Liver (tissue), 9 donors: ENCODE results near the gene SEC23IP. TPM values are rescaled to one million over a fixed set of nuclear protein-coding genes. Genes with fewer than 3 reads are reported as not detected.

Experiments used
- DNase-seq: peaks from one replicate; pipeline ENCODE4 v3.0.0-alpha.2; 2017; ENCODE audit warnings: low spot score
- H3K27ac ChIP-seq, 2 donors: one replicate each; pipeline ENCODE4 v1.7.0; 2013; ENCODE audit warnings: inconsistent platforms in 2 of 2, low read length in 2 of 2, control low read depth in 1 of 2, low read depth in 1 of 2, mild to moderate bottlenecking in 1 of 2
- H3K27me3 ChIP-seq, 4 donors: one replicate each; pipeline versions ENCODE4 v1.6.1 to v1.7.0; 2013; ENCODE audit warnings: low read length in 3 of 4, inconsistent platforms in 1 of 4, mild to moderate bottlenecking in 1 of 4, moderate library complexity in 1 of 4; ENCODE audit not compliant: control insufficient read depth in 4 of 4, insufficient read depth in 4 of 4
- H3K36me3 ChIP-seq, 4 donors: one replicate each; pipeline versions ENCODE4 v1.6.1 to v1.7.0; 2013; ENCODE audit warnings: low read length in 3 of 4, mild to moderate bottlenecking in 3 of 4, low read depth in 1 of 4, moderate library complexity in 1 of 4; ENCODE audit not compliant: control insufficient read depth in 4 of 4, insufficient read depth in 3 of 4
- H3K4me1 ChIP-seq, 4 donors: one replicate each; pipeline versions ENCODE4 v1.6.1 to v1.7.0; 2013; ENCODE audit warnings: low read length in 3 of 4, mild to moderate bottlenecking in 3 of 4, moderate library complexity in 1 of 4; ENCODE audit not compliant: control insufficient read depth in 4 of 4, insufficient read depth in 4 of 4
- H3K4me3 ChIP-seq, 3 donors: one replicate each; pipeline versions ENCODE4 v1.6.1 to v1.7.0; 2013; ENCODE audit warnings: low read length in 3 of 3, control low read depth in 1 of 3, low read depth in 1 of 3, mild to moderate bottlenecking in 1 of 3
- H3K9ac ChIP-seq, 2 donors: one replicate each; pipeline ENCODE4 v1.7.0; 2013; ENCODE audit warnings: low read length in 2 of 2, mild to moderate bottlenecking in 2 of 2, moderate library complexity in 2 of 2, control low read depth in 1 of 2, low read depth in 1 of 2
- H3K9me3 ChIP-seq, 4 donors: one replicate each; pipeline versions ENCODE4 v1.6.1 to v1.7.0; 2013; ENCODE audit warnings: low read length in 3 of 4; ENCODE audit not compliant: control insufficient read depth in 4 of 4
- FOXA2 ChIP-seq: IDR thresholded peaks from 2 replicates; pipeline ENCODE4 v1.6.1; 2016; ENCODE audit warnings: antibody characterized with exemption
- GABPA ChIP-seq, 2 donors: IDR thresholded peaks in 1 of 2; conservative IDR thresholded peaks in 1 of 2; 2 replicates each; pipeline ENCODE4 v1.6.1; 2016; ENCODE audit warnings: antibody characterized with exemption in 2 of 2, mild to moderate bottlenecking in 1 of 2, moderate library complexity in 1 of 2
- HNF4A ChIP-seq, 2 donors: conservative IDR thresholded peaks; 2 replicates each; pipeline ENCODE4 v1.6.1; 2016; ENCODE audit warnings: antibody characterized with exemption in 2 of 2, mild to moderate bottlenecking in 2 of 2
- JUND ChIP-seq, 2 donors: IDR thresholded peaks; 2 replicates each; pipeline ENCODE4 v1.6.1; 2016; ENCODE audit warnings: antibody characterized with exemption in 2 of 2
- NR2F2 ChIP-seq: IDR thresholded peaks from 2 replicates; pipeline ENCODE4 v1.6.1; 2016; ENCODE audit warnings: antibody characterized with exemption
- RAD21 ChIP-seq, 2 donors: IDR thresholded peaks; 2 replicates each; pipeline ENCODE4 v1.6.1; 2016; ENCODE audit warnings: antibody characterized with exemption in 2 of 2, mild to moderate bottlenecking in 2 of 2
- SP1 ChIP-seq: IDR thresholded peaks from 2 replicates; pipeline ENCODE4 v1.6.1; 2018; ENCODE audit warnings: antibody characterized with exemption, mild to moderate bottlenecking
- TAF1 ChIP-seq: conservative IDR thresholded peaks from 2 replicates; pipeline ENCODE4 v1.6.1; 2016; ENCODE audit warnings: antibody characterized with exemption, mild to moderate bottlenecking
- YY1 ChIP-seq: IDR thresholded peaks from 2 replicates; pipeline ENCODE4 v1.6.1; 2016; ENCODE audit warnings: antibody characterized with exemption, mild to moderate bottlenecking
- WGBS: extraction: QIAGEN DNeasy Blood & Tissue Kit; methylation state at CpG from one replicate; pipeline ENCODE4 v1.1.7; 2013; 5-methylcytosine and 5-hydroxymethylcytosine counted together
- polyA plus RNA-seq, 2 donors: library from polyadenylated mRNA; stranded (reverse) in 1 of 2; unstranded in 1 of 2; fragments of 200-250 nt in 1 of 2; fragments of >200 nt in 1 of 2; fragmentation: Nextera tagmentation in 1 of 2; extraction: Ambion mirVana in 1 of 2; gene quantifications; one replicate each; pipeline versions ENCODE4 v1.2.1 to v1.2.3, GENCODE V29; 2013 to 2015
- total RNA-seq, 2 donors: library from RNA; depleted of rRNA; stranded (reverse); fragments of >200 nt; gene quantifications; one replicate each; pipeline ENCODE4 v1.2.3, GENCODE V29; 2014
- TF ChIP-seq, protein P1 (sequence below): IDR thresholded peaks from 2 replicates; pipeline ENCODE4 v1.6.1; 2016; ENCODE audit warnings: antibody characterized with exemption
- TF ChIP-seq, protein P2 (sequence below): IDR thresholded peaks from 2 replicates; pipeline ENCODE4 v1.6.1; 2016; ENCODE audit warnings: antibody characterized with exemption
- TF ChIP-seq, protein P3 (sequence below): IDR thresholded peaks from 2 replicates; pipeline ENCODE4 v1.6.1; 2016; ENCODE audit warnings: antibody characterized with exemption
- TF ChIP-seq, protein P4 (sequence below): fragments of 150-350 bp; IDR thresholded peaks from 2 replicates; pipeline ENCODE4 v1.5.1; 2017; ENCODE audit warnings: improper control_type of control experiment, low read depth, low read length; ENCODE audit not compliant: missing input control
- donor health status: healthy.
- donor health status: healthy.
- donor health status: healthy.
- donor health status: healthy.
- donor health status: healthy.

The SEC23IP gene
- total and polyA plus RNA-seq, 4 donors: 10.1 to 16.0 (median 12.6) TPM

- no peak for DNase-seq
- TF ChIP-seq GABPA (IDR thresholded peaks at IDR 0.05 in 1 of 2, conservative IDR thresholded peaks at IDR 0.05 in 1 of 2) (no peak), RAD21 (IDR thresholded peaks at IDR 0.05) (no peak), FOXA2 (no peak), JUND (IDR thresholded peaks at IDR 0.05) (no peak), TAF1 (no peak)
- TF ChIP-seq, protein P1, sequence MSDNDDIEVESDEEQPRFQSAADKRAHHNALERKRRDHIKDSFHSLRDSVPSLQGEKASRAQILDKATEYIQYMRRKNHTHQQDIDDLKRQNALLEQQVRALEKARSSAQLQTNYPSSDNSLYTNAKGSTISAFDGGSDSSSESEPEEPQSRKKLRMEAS: no peak
- TF ChIP-seq, protein P2, sequence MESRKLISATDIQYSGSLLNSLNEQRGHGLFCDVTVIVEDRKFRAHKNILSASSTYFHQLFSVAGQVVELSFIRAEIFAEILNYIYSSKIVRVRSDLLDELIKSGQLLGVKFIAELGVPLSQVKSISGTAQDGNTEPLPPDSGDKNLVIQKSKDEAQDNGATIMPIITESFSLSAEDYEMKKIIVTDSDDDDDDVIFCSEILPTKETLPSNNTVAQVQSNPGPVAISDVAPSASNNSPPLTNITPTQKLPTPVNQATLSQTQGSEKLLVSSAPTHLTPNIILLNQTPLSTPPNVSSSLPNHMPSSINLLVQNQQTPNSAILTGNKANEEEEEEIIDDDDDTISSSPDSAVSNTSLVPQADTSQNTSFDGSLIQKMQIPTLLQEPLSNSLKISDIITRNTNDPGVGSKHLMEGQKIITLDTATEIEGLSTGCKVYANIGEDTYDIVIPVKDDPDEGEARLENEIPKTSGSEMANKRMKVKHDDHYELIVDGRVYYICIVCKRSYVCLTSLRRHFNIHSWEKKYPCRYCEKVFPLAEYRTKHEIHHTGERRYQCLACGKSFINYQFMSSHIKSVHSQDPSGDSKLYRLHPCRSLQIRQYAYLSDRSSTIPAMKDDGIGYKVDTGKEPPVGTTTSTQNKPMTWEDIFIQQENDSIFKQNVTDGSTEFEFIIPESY: no peak
- TF ChIP-seq, protein P3, sequence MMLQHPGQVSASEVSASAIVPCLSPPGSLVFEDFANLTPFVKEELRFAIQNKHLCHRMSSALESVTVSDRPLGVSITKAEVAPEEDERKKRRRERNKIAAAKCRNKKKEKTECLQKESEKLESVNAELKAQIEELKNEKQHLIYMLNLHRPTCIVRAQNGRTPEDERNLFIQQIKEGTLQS: no peak
These were observed 39.0 kb upstream of the SEC23IP start for GRCh38 chr10:119853574-119853973.

DNA sequence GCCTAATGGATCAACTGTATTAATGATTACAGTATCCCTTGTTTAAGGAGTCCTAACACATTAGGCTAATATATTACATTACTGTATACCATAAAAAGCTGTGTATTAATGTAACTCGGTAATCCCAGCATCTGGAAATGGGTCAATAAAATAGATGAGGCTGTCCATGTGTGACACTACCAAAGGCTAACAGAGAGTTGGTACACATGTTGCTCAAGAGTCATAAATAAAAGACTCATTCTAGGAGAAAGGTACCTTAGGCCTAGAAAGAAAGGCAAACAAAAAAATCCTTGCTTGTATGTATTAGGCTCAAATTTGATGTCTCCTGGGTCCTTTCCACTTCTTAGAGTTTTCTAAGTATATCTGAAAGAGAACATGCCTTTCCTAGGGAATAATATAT is 34.5 kb upstream of the SEC23IP start:
- 26% methylated on average over 1 of the region's 1 CpG for WGBS
- no peak for DNase-seq
- TF ChIP-seq RAD21 (IDR thresholded peaks at IDR 0.05) (peak in 1 of 2 donors; percentile 12), YY1 (no peak), NR2F2 (no peak), SP1 (peak; percentile 16), HNF4A (conservative IDR thresholded peaks at IDR 0.05) (peak in 1 of 2 donors; percentile 7)
- TF ChIP-seq, protein P4, sequence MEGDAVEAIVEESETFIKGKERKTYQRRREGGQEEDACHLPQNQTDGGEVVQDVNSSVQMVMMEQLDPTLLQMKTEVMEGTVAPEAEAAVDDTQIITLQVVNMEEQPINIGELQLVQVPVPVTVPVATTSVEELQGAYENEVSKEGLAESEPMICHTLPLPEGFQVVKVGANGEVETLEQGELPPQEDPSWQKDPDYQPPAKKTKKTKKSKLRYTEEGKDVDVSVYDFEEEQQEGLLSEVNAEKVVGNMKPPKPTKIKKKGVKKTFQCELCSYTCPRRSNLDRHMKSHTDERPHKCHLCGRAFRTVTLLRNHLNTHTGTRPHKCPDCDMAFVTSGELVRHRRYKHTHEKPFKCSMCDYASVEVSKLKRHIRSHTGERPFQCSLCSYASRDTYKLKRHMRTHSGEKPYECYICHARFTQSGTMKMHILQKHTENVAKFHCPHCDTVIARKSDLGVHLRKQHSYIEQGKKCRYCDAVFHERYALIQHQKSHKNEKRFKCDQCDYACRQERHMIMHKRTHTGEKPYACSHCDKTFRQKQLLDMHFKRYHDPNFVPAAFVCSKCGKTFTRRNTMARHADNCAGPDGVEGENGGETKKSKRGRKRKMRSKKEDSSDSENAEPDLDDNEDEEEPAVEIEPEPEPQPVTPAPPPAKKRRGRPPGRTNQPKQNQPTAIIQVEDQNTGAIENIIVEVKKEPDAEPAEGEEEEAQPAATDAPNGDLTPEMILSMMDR: no peak
- Histone ChIP-seq H3K4me1 (peaks cover 0 to 9% (median 0%) of the 10 kb centered on the region in 4 donors), H3K4me3 (no peak overlapping the region), H3K36me3 (peaks cover 2 to 18% (median 12%) of the 10 kb centered on the region in 4 donors), H3K27ac (no peak overlapping the region), H3K9ac (no peak overlapping the region), H3K9me3 (no peaks in the 10 kb centered on the region), H3K27me3 (no peaks in the 10 kb centered on the region)

More at GRCh38 chr10:119853574-119853973, 39.0 kb upstream of the SEC23IP start:
- Histone ChIP-seq H3K4me1 (peaks cover 0 to 11% (median 2%) of the 10 kb centered on the region in 4 donors), H3K4me3 (no peak overlapping the region), H3K27me3 (no peaks in the 10 kb centered on the region), H3K9ac (no peak overlapping the region), H3K36me3 (peaks cover 10 to 34% (median 27%) of the 10 kb centered on the region in 4 donors), H3K27ac (no peak overlapping the region), H3K9me3 (no peaks in the 10 kb centered on the region)
- WGBS: 97% methylated on average over 1 of the region's 1 CpG
